ENCODE measurements around the gene OXCT1.

DNA sequence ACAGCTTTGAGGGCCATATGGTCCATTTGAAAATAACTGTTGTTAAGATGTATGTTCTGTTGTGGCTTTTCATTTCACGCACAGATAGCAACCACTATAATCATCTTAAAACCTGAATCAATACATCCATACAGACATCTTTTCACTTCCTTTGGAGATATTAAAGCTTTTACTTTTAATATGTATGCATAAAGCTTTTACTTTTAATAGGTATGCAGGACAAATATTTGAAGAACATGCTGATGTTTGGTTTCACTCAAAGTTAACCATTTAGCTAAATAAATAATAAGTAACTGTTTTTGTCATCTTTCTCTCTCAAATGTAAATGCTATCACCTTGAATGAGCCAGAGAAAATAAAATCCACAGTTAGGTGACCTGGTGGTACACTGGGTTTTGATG lies 108.6 kb downstream of the OXCT1 start:
- no peak for TF ChIP-seq EZH2phosphoT487 (IDR thresholded peaks at IDR 0.05; ENCODE audit: insufficient read depth, low read depth)
- no peak for TF ChIP-seq EZH2 (IDR thresholded peaks at IDR 0.05; ENCODE audit: insufficient read depth, poor library complexity, severe bottlenecking)

All from GM23248 (cell line).